GM12891 (cell line): ENCODE results near the gene RFX3.

Experiments
- PAX5 ChIP-seq: IDR thresholded peaks from 2 replicates; pipeline ENCODE4 v1.6.1; 2011; ENCODE audit warnings: low read length, moderate library complexity, mild to moderate bottlenecking; ENCODE audit not compliant: insufficient read depth, severe bottlenecking
- POLR2A ChIP-seq: IDR thresholded peaks from 2 replicates; pipeline ENCODE4 v1.6.1; 2011; ENCODE audit warnings: low read depth, low read length, control low read depth
- POLR2AphosphoS5 ChIP-seq: IDR thresholded peaks from 2 replicates; pipeline ENCODE4 v1.6.1; 2011; ENCODE audit warnings: low read depth, low read length, control low read depth
- POU2F2 ChIP-seq: IDR thresholded peaks from 2 replicates; pipeline ENCODE4 v1.6.1; 2011; ENCODE audit warnings: low read depth, mild to moderate bottlenecking, control low read depth, low read length, moderate library complexity
- SPI1 ChIP-seq: IDR thresholded peaks from 2 replicates; pipeline ENCODE4 v1.6.1; 2011; ENCODE audit warnings: low read depth, low read length, control low read depth
- TAF1 ChIP-seq: IDR thresholded peaks from 2 replicates; pipeline ENCODE4 v1.6.1; 2011; ENCODE audit warnings: low read depth, low read length, control low read depth

DNA sequence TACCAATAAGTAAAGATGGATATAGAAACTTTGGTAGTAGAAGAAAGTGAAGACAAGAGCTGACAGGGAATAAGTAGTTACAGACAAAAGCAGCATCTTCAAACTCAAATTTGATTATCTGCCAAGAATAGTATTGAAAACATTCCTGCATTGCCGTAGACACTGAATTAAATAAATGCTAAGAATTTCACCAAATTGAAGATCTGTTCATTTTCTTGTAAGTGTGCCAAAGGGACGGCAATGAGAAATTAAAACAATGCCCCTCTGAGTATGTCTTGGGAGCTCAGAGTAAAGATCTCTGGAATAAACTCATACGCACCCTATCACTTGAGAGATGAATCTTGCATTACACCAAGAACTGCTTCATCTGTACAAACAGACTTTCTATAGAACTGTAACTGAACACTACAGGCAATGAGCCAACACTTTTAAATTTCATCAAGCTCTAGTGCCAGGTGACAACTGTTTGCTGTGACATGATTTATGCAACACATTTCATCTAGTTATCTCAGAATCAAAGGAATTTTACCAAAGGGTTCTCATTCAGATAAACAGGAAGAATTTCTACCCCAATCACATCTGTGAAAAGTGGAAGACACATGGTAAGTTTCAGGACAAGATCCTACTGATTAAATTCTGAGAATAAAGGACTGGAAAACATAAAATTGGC lies 66.9 kb downstream of the RFX3 start:
- TF ChIP-seq POLR2AphosphoS5 (no peak), POLR2A (no peak), TAF1 (no peak), POU2F2 (no peak), PAX5 (no peak), SPI1 (no peak)
